ES-I3 (cell line): Measurements from ENCODE around the gene SLC31A1.

ENCODE experiments used
- H3K36me3 ChIP-seq: 2 replicates; pipeline ENCODE4 v1.6.1; 2013; ENCODE audit warnings: mild to moderate bottlenecking, low read length, control low read depth, moderate library complexity; ENCODE audit not compliant: insufficient read depth
- H3K4me1 ChIP-seq: 2 replicates; pipeline ENCODE4 v1.6.1; 2013; ENCODE audit warnings: mild to moderate bottlenecking, control low read depth, low read length; ENCODE audit not compliant: insufficient read depth
- H3K9ac ChIP-seq: 2 replicates; pipeline ENCODE4 v1.6.1; 2013; ENCODE audit warnings: low read depth, mild to moderate bottlenecking, low read length, moderate library complexity
- H3K9me3 ChIP-seq: 2 replicates; pipeline ENCODE4 v1.6.1; 2013; ENCODE audit warnings: mild to moderate bottlenecking, low read length, moderate library complexity; ENCODE audit not compliant: control insufficient read depth, insufficient read depth

The SLC31A1 gene

GRCh38 chr9:113199683-113200329 lies 21.5 kb upstream of the SLC31A1 start:
- Histone ChIP-seq H3K9me3 (no peaks in the 10 kb centered on the region), H3K4me1 (no peaks in the 10 kb centered on the region), H3K9ac (no peak overlapping the region), H3K36me3 (peaks cover 5% of the 10 kb centered on the region; the same call in 1 of the 2 replicates)

GRCh38 chr9:113205432-113205831 lies 15.9 kb upstream of the SLC31A1 start:
- Histone ChIP-seq H3K36me3 (peaks cover 5% of the 10 kb centered on the region), H3K9me3 (no peaks in the 10 kb centered on the region), H3K9ac (no peak overlapping the region), H3K4me1 (no peaks in the 10 kb centered on the region)

GRCh38 chr9:113205861-113206260 lies 15.5 kb upstream of the SLC31A1 start:
- Histone ChIP-seq H3K4me1 (no peaks in the 10 kb centered on the region), H3K9ac (no peak overlapping the region), H3K36me3 (peaks cover 5% of the 10 kb centered on the region), H3K9me3 (no peaks in the 10 kb centered on the region)

GRCh38 chr9:113210815-113211214 lies 10.5 kb upstream of the SLC31A1 start:
- H3K36me3 ChIP-seq, result no peaks in the 10 kb centered on the region; the same call in 1 of the 2 replicates

GRCh38 chr9:113215132-113215531 lies 6.2 kb upstream of the SLC31A1 start:
- Histone ChIP-seq H3K9me3 (no peaks in the 10 kb centered on the region), H3K36me3 (no peaks in the 10 kb centered on the region; the same call in 1 of the 2 replicates), H3K4me1 (no peaks in the 10 kb centered on the region; the same call in 1 of the 2 replicates), H3K9ac (no peak overlapping the region)

More at GRCh38 chr9:113210815-113211214, 10.5 kb upstream of the SLC31A1 start:
- Histone ChIP-seq H3K9ac (no peak overlapping the region), H3K9me3 (no peaks in the 10 kb centered on the region), H3K4me1 (no peaks in the 10 kb centered on the region)

- no peaks in the 10 kb centered on the region; the same call in 1 of the 2 replicates for H3K36me3 ChIP-seq
- H3K9ac ChIP-seq, result no peak overlapping the region
- H3K9me3 ChIP-seq, result no peaks in the 10 kb centered on the region
- no peaks in the 10 kb centered on the region; the same call in 1 of the 2 replicates for H3K4me1 ChIP-seq
Measured at GRCh38 chr9:113216406-113216805, 4.9 kb upstream of the SLC31A1 start.

GRCh38 chr9:113219186-113219936 lies 2.0 kb upstream of the SLC31A1 start:
- Histone ChIP-seq H3K4me1 (no peaks in the 10 kb centered on the region; the same call in 1 of the 2 replicates), H3K9me3 (no peaks in the 10 kb centered on the region), H3K9ac (no peak overlapping the region), H3K36me3 (no peaks in the 10 kb centered on the region; the same call in 1 of the 2 replicates)

- Histone ChIP-seq H3K4me1 (no peaks in the 10 kb centered on the region; the same call in 1 of the 2 replicates), H3K9ac (peak overlapping the region; percentile 93; the same call in 1 of the 2 replicates), H3K9me3 (no peaks in the 10 kb centered on the region), H3K36me3 (no peaks in the 10 kb centered on the region)
Measured at GRCh38 chr9:113219969-113220368, 1.4 kb upstream of the SLC31A1 start.

- H3K9ac ChIP-seq, result peak overlapping the region; percentile 93
- no peaks in the 10 kb centered on the region for H3K9me3 ChIP-seq
- H3K4me1 ChIP-seq, result no peaks in the 10 kb centered on the region; the same call in 1 of the 2 replicates
- H3K36me3 ChIP-seq, result no peaks in the 10 kb centered on the region
Measured at GRCh38 chr9:113220467-113221002, 809 bp upstream of the SLC31A1 start.

GRCh38 chr9:113221800-113222481 lies 597 bp downstream of the SLC31A1 start:
- Histone ChIP-seq H3K9me3 (no peaks in the 10 kb centered on the region), H3K9ac (peak overlapping the region; percentile 93), H3K4me1 (no peaks in the 10 kb centered on the region; the same call in 1 of the 2 replicates), H3K36me3 (no peaks in the 10 kb centered on the region)

GRCh38 chr9:113222482-113222841 lies 1.1 kb downstream of the SLC31A1 start:
- H3K9me3 ChIP-seq, result no peaks in the 10 kb centered on the region
- no peaks in the 10 kb centered on the region for H3K36me3 ChIP-seq
- H3K4me1 ChIP-seq, result no peaks in the 10 kb centered on the region; the same call in 1 of the 2 replicates
- H3K9ac ChIP-seq, result peak overlapping the region; percentile 93

GRCh38 chr9:113223963-113224362 lies 2.6 kb downstream of the SLC31A1 start:
- H3K9ac ChIP-seq, result no peak overlapping the region
- H3K9me3 ChIP-seq, result no peaks in the 10 kb centered on the region
- no peaks in the 10 kb centered on the region for H3K36me3 ChIP-seq
- no peaks in the 10 kb centered on the region; the same call in 1 of the 2 replicates for H3K4me1 ChIP-seq

GRCh38 chr9:113227436-113227835 lies 6.1 kb downstream of the SLC31A1 start:
- Histone ChIP-seq H3K4me1 (no peaks in the 10 kb centered on the region), H3K9ac (no peak overlapping the region), H3K9me3 (no peaks in the 10 kb centered on the region), H3K36me3 (no peaks in the 10 kb centered on the region)

GRCh38 chr9:113228130-113228665 lies 6.9 kb downstream of the SLC31A1 start:
- Histone ChIP-seq H3K9me3 (no peaks in the 10 kb centered on the region), H3K4me1 (no peaks in the 10 kb centered on the region), H3K36me3 (no peaks in the 10 kb centered on the region), H3K9ac (no peak overlapping the region)
